NCI-H146 treated with DMSO at 0.1 percent for 48 hours (cell line): ENCODE results near the gene AGRN.

ENCODE experiments used
- DNase-seq: peaks from one replicate; lab custom pipeline; 2025; ENCODE audit not compliant: unreplicated experiment; lab: John Stamatoyannopoulos, UW

AGRN gene

DNA sequence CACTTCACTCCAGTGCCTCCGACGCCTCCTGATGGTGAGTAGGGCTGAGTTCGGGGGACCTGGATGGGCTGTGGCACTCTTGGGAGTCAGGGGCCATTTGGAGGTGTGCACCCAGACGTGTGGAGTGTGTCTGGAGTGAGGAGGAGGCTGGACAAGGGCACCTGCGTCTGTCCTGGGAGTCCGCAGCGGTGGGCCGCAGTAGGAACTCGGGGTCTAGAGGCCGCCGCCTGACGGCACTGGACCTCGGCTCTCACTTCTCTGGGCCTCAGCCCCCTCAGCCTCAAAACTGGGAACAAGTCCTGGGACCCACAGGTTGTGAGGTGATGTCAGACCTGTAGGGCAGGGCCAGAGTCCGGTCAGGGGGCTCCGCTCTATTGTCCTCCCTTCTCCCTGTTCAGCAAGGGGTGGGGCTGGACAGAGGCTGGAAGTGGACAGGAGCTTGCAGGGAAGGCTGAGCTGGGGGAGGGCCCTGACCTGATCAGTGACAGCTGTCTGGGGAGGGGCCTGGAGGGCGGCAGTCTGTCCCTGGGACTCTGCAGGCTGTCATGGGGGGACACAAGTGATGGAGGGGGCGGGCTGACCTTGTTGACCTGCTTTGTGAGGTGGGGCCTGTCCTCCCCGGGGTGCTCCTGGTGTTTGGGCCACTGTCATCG lies 15.5 kb downstream of the AGRN start:
- no peak for DNase-seq

- DNase-seq: no peak
Measured at GRCh38 chr1:1037366-1038327, 17.7 kb downstream of the AGRN start.

DNA sequence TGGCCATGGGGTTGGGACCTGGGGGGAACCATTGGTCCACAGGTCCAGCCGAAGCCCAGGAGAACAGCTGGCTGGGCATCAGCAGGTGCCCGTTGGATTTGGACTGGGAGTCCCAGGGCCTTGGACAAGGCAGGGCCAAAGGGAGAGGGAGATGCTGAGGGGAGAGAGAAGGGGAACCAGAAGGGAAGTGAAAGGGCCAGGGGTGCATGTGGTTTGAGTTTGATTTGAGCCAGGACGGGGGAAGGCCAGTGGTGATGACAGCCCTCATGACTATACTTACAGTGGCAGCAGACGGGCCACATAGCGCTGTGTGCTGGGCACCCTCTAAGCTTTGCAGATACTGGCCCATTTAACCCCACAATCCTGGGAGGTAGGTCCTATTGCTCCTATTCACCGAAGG lies 18.8 kb downstream of the AGRN start:
- no peak for DNase-seq

DNA sequence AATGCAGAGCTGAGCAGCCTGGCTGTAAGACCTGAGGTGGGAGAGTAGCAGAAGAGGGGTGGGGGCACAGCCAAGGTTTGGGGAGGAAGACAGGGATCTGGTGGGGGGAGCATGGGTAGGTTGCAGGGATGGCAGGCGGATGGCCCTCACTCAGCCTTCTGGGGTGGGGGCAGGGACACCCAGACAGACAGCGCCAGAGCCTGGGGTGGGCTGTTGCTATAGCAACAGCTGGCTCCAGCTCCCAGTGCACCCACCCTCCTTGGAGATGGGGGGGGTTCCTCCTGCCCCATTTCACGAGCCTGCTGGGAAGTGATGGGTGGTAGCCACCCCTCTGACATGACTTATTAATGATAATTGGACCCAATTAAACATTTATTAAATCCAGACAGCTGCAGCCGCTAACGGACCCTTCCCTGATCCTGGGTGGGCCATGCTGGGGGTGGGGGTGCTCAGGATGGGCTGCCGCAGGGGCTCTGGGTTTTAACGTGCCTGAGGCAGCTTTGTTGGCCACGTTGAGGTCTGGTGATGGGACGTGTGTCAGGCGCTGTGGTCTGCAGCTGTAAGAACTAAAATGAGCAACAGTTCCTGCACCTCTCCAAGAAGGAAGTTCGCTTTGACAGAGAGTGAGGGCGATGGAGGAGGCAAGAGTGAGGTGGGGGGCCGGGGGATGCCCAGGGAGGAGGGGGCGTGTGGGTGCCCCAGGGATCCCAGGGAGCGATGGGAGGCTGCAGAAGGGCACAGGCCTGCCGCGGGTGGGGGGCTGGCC lies 19.4 kb downstream of the AGRN start:
- DNase-seq: no peak

DNA sequence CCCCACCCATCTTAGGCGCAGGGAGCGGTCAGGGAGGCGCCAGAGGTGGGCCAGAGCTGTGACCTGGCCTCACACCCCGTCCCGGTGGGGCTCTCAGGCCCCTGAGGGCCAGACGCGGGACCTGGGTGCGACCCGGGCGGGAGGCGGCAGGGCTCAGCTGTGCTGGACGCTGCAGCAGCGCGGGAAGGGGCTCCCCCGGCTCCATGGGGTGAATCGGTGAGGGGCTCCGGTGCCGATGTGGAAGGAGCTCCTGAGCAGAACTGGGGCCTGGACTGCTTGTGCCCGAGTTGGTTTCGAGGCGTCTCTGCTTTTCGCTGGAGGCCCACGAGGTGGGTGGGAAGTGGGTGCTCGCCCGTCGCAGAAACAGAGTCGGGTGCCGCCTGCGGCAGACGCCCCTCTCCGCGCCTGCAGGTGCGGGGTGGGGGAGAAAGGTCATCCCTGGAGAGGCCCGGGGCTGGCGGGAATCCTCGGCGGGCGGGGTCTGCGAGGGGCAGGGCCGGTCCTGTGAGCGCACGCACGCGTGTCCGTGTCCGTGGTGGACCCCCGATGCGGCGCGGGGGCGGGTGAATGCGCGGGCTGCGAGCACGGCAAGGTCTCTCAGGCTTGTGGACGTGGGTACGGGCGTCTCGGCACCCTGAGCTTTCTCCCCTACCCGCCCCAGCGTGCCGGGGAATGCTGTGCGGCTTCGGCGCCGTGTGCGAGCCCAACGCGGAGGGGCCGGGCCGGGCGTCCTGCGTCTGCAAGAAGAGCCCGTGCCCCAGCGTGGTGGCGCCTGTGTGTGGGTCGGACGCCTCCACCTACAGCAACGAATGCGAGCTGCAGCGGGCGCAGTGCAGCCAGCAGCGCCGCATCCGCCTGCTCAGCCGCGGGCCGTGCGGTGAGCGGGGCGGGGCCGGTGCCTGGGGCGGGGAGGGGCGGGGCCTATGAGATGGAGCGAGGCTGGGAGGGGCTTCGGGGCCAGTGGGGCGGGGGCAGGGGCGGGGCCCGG lies 20.4 kb downstream of the AGRN start:
- DNase-seq: no peak

DNA sequence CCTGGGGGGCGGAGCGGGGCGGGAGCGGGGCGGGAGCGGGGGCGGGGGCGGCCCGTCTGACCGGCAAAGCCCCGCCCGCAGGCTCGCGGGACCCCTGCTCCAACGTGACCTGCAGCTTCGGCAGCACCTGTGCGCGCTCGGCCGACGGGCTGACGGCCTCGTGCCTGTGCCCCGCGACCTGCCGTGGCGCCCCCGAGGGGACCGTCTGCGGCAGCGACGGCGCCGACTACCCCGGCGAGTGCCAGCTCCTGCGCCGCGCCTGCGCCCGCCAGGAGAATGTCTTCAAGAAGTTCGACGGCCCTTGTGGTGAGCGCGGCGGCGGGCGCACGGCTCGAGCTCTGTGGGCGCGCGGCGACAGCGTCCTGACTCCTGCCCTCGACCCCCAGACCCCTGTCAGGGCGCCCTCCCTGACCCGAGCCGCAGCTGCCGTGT lies 21.2 kb downstream of the AGRN start:
- no peak for DNase-seq

- no peak for DNase-seq
Measured at GRCh38 chr1:1041873-1042272, 22.0 kb downstream of the AGRN start.

GRCh38 chr1:1042835-1043234 lies 22.9 kb downstream of the AGRN start:
- no peak for DNase-seq

GRCh38 chr1:1043411-1043810 lies 23.5 kb downstream of the AGRN start:
- no peak for DNase-seq

DNA sequence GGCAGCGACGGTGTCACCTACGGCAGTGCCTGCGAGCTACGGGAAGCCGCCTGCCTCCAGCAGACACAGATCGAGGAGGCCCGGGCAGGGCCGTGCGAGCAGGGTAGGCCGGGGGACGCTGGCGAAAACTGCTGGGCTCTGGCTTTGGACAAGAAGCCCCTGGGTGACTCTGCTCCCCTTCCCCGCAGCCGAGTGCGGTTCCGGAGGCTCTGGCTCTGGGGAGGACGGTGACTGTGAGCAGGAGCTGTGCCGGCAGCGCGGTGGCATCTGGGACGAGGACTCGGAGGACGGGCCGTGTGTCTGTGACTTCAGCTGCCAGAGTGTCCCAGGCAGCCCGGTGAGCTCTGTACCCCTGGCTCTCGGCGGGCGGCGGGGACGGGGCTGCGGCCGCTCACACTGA lies 24.0 kb downstream of the AGRN start:
- DNase-seq: no peak

- DNase-seq: no peak
Measured at GRCh38 chr1:1044455-1045078, 24.6 kb downstream of the AGRN start.

DNA sequence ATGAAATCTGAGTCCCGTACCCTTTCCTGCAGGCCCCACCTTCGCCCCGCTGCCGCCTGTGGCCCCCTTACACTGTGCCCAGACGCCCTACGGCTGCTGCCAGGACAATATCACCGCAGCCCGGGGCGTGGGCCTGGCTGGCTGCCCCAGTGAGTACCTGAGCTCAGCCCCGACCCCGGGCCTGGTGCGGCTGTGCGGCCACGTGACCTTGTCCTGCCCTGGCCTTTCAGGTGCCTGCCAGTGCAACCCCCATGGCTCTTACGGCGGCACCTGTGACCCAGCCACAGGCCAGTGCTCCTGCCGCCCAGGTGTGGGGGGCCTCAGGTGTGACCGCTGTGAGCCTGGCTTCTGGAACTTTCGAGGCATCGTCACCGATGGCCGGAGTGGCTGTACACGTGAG lies 25.2 kb downstream of the AGRN start:
- DNase-seq: no peak

DNA sequence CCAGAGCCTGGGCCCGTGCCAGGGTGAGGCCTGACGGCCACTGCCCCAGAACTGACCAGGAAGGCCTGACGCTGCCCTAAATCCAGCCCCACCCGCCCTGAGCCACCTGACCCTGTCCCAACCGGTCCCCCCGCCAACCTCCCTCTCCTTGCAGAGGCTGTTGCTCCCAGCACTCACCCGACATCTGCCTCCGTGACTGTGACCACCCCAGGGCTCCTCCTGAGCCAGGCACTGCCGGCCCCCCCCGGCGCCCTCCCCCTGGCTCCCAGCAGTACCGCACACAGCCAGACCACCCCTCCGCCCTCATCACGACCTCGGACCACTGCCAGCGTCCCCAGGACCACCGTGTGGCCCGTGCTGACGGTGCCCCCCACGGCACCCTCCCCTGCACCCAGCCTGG lies 26.3 kb downstream of the AGRN start:
- no peak for DNase-seq

DNA sequence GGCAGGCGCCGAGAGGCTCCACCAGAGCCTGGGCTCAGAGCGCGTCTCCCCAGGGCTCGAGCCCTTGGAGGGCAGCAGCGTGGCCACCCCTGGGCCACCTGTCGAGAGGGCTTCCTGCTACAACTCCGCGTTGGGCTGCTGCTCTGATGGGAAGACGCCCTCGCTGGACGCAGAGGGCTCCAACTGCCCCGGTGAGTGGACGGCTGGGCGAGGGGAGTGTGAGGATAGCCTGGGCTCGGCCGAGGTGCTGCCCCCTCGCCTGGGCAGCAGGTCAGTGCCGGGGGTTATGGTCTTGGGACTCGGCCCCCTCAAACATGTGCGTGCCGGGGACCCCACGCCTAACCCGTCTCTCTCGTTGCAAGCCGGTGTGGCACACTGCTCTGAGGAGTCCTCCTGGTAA lies 26.8 kb downstream of the AGRN start:
- no peak for DNase-seq

DNA sequence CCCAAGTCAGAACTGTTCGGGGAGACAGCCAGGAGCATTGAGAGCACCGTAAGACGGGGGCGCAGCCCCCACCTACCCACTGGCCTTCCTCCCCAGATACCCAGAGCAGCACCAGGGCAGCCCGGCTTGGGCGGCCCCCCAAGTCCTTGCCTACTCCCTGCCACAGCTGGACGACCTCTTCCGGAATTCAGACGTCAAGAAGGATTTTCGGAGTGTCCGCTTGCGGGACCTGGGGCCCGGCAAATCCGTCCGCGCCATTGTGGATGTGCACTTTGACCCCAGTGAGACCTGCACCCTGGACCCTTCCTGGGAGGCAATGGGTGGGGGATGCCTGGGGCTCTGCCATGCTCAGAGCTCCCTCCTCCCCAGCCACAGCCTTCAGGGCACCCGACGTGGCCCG lies 27.5 kb downstream of the AGRN start:
- no peak for DNase-seq

GRCh38 chr1:1047963-1048362 lies 28.0 kb downstream of the AGRN start:
- DNase-seq: no peak

GRCh38 chr1:1048765-1049164 lies 28.8 kb downstream of the AGRN start:
- peak; percentile 2 for DNase-seq

DNA sequence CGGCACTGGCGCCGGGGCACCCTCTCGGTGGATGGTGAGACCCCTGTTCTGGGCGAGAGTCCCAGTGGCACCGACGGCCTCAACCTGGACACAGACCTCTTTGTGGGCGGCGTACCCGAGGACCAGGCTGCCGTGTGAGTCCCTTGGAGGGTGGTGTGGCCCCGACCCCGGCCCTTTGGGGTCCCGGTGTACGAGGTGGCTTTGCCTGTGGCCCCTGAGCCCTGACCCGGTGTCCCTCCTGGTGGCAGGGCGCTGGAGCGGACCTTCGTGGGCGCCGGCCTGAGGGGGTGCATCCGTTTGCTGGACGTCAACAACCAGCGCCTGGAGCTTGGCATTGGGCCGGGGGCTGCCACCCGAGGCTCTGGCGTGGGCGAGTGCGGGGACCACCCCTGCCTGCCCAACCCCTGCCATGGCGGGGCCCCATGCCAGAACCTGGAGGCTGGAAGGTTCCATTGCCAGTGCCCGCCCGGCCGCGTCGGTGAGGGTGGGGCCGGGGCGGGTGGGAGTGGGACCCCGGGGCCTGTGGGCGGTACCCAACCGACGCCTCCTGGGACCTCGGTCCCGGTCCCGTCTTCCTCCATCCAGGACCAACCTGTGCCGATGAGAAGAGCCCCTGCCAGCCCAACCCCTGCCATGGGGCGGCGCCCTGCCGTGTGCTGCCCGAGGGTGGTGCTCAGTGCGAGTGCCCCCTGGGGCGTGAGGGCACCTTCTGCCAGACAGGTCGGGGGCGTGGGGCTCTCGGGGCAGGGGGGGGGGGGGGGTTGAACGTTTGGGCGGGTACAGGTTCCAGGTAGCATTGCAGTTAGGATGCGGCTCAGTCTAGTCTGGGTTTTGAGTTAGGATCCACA lies 29.6 kb downstream of the AGRN start:
- DNase-seq: no peak

DNA sequence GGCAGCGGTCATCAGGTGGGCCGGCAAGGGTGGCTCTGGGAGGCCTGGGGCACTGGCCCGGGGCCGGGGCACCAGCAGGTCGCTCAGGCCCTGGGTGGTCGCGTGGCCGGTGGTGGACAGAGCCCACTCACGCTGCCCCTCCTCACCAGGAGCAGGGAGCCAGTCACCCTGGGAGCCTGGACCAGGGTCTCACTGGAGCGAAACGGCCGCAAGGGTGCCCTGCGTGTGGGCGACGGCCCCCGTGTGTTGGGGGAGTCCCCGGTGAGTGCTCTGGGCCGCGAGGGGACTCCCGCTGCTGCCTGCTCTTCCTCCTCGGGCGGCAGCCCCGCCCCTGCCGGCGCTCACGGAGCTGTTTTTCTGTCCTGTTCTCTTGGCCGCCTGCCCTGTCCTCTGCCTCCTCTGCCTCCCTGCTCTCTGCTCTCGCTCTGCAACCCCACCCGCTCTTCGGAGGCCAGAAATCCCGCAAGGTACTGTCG lies 30.7 kb downstream of the AGRN start:
- no peak for DNase-seq
